Measurements from ENCODE around the gene SYNPO. TPM values are rescaled to one million over a fixed set of nuclear protein-coding genes. Genes with fewer than 3 reads are reported as not detected.

SYNPO gene
- total RNA-seq, 1 donor from 2014 or later: 7.8 TPM

DNA sequence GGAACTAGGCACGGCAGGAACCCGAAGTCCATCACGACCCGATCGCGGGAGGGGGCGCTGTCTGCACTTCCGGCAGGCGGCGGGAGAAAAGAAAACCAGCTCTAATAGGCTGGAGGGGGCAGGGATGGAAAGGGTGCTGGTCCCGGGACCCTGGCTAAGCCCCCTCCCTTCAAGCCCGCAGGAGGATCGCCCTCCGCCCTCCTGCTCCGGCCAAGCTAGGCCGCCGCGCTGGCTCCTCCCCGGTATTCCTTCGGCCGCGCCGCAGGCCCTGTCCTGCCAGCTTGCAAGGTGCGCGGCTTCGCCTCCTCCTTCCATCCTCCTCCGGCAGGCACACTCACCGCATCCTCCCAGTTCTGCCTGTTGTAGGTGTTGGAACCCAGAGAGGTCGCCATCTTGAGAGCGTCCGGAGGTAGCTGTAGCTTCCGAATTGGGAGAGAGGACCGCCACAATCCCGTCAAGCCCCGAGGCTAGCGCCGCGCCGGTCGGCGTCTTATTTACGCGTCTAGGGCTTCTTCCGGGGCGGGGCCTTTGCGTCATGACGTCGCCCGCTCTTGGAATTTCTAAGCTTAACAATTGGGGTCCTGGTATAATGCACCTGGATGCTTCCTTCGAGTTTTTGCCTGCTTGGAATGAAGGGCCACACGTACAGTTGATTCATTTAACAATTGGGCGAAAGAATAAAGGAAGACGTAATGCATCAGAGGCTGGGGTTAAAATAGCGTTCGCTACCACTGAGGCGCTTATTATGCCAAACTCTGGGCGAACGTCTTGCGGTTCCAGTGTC is 60.3 kb downstream of the SYNPO start, which contains the start of gene RBM22:
Gene RBM22, minus strand, starts transcription at position 469 of the 784 bp plus-strand sequence. Its CDS starts 77 bp downstream, at position 392.
- ATAC-seq: peak; percentile 95

DNA sequence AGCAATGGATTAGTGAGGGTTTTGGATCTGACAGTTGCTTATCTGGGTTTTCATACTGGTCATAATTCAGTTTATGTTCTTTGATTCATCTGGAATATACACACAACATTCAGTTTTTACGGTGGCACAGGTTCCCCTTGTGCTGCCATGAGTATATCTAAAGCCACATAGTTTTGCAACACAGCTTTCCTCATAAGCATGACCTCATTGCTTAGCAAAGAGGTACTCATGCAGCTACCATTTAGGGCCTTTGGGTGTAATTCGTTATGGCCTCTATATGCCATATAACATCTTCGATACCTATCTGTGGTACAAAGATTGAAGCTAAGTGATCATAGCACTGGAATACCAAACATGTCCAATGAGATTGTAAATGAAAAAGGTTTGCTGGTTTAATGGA is 63.3 kb downstream of the SYNPO start:
- ATAC-seq: no peak

DNA sequence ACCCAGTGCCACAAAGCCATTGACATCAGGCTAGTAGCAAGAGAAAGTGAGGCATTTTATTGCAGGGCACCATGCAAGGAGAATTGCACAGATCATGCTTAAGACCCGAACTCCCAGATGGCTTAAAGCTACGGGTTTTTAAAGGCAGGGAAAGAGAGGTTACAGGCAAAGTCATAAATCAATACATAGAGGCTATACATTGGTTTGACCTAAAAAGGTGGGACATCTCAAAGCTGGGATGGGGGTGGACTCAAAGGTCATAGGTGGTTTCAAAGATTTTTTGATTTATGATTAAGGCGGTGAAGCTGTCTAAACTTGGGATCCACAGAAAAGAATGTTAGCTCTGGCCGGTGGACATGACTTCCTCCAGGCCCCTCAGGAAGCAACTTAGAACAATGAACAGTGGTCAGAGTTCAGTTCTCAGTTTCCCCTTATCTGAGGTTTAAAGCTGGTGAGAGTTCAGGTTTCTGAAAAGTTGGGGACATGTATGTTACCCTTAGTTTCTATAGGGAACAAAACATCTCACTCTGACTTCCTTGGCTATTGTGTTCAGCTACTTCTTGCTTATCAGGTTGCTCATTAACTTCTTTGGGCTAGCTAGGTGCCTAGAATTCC is 66.4 kb downstream of the SYNPO start:
- ATAC-seq: no peak

Other genes starting within 250 kb of the SYNPO start
- 125 TPM for gene CD74, start 227.8 kb upstream of the SYNPO start, total RNA-seq
- gene RPS14, start 190.9 kb upstream of the SYNPO start, total RNA-seq: 1,847 TPM
- gene NDST1, start 132.5 kb upstream of the SYNPO start, total RNA-seq: 112 TPM
- not detected for gene MYOZ3, start 20.6 kb downstream of the SYNPO start, total RNA-seq
- 24.4 TPM for gene RBM22, start 60.4 kb downstream of the SYNPO start, total RNA-seq
- 49.4 TPM for gene DCTN4, start 118.4 kb downstream of the SYNPO start, total RNA-seq
- 17.0 TPM for gene SMIM3, start 138.1 kb downstream of the SYNPO start, total RNA-seq
- not detected for gene IRGM, start 205.9 kb downstream of the SYNPO start, total RNA-seq

Data from esophagus mucosa (tissue), 1 donor.